GM12892 (cell line): ENCODE results near the gene EMX2.

Experiments
- DNase-seq: peaks from one replicate; pipeline ENCODE4 v3.0.0; 2011; ENCODE audit not compliant: insufficient read length
- FAIRE-seq: peaks from 2 replicates; lab custom pipeline; 2011; peaks lifted over from hg19 to GRCh38; lab: Jason Lieb, UNC
- POLR2A ChIP-seq: IDR thresholded peaks from 2 replicates; pipeline ENCODE4 v1.6.1; 2011; ENCODE audit warnings: low read depth, low read length, control low read depth
- POLR2AphosphoS5 ChIP-seq: IDR thresholded peaks from 2 replicates; pipeline ENCODE4 v1.6.1; 2011; ENCODE audit warnings: low read depth, low read length, control low read depth
- TAF1 ChIP-seq: IDR thresholded peaks from 2 replicates; pipeline ENCODE4 v1.6.1; 2011; ENCODE audit warnings: low read depth, mild to moderate bottlenecking, control low read depth, low read length, borderline replicate concordance

EMX2 gene

DNA sequence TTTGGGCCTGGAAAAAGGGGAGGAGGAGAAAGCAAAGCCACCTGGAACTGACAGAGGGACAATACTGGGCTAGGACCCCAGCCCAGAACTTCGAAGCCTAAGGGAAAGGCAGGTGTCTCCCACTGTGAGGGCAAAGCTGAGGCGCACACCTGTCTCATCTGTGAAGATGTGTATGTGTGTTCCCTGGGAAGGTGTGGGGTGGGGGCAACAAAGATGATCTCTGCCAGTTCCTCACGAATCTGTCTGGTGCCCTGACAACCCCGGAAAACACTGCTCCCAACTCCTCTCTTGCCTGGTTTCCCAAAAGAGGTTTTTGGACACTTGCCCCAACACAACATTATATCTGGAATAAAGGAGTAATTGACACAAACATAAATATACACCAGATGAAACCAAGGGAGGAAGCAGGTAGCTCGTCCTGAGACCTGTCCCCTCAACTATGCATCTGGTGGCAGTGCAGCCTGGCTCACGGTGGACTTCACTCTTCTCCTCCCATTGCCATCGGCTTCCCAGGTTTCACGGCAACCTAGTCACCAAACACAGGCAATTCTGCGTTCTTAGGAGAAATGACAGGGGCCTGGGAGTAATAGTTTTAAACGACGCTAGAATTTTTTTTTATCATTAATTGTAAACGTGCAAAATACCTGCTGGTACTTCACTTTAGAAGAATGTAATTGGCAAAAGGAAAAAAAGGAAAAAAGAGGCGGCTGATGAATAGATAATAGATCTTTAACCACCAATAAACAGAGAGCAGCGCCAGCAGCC lies 1.7 kb upstream of the EMX2 start:
- DNase-seq (no peak), FAIRE-seq (no peak)
- TF ChIP-seq TAF1: no peak
- no peak for TF ChIP-seq POLR2A
- TF ChIP-seq POLR2AphosphoS5: no peak

DNA sequence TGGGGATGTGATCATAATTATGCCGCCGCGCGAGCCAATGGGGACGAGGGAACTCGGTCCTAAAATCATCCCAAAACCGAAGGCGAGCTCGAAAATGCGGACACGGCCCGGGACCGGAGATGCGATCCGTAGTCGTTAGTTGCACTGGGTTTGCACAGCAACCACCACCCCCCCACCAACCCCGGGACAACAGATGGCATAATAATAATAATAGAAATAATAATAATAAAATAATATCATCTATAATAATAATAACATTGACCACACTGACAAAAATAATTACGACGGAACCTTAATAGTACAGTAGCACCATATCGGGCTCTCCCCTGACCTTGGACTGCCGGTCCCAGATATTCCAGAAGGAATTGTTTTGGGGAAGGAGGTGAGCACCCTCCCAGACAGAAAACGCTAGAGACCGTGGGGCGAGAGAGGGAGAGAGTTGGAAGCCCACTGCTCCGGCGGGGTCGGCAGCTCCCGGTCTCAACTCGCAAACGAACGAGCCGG lies 1.1 kb upstream of the EMX2 start:
- FAIRE-seq (no peak), DNase-seq (no peak)
- TF ChIP-seq POLR2A (no peak), POLR2AphosphoS5 (no peak), TAF1 (no peak)

DNA sequence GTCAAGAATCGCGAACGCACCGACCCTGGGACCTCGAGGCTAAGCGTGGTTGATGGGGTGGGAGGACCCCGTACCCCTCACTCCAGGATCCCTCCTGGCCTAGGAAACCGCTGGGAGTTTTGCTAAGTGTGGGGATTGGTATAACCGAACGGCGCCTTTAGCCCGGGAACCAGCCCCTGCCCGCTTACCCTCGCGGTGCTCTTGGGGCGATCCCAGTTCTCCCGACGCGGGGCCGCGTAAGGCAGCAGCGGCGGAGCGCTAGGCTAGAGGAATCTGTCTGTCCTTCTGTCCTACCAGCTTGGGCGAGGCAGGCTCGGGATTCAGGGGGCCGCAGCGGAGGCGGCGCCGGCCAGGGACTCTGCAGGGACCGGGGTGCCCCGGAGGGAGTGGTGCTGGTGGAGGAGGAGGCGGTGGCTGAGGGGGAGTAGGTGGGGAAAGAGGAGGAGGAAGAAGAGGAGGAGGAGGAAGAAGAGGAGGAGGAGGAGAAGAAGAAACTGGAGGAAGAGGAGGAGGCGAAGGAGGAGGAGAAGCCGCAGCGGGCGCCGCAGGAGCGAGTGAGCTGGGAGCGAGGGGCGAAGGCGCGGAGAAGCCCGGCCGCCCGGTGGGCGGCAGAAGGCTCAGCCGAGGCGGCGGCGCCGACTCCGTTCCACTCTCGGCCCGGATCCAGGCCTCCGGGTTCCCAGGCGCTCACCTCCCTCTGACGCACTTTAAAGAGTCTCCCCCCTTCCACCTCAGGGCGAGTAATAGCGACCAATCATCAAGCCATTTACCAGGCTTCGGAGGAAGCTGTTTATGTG lies 439 bp upstream of the EMX2 start:
- DNase-seq (no peak), FAIRE-seq (no peak)
- TF ChIP-seq POLR2A (no peak), POLR2AphosphoS5 (no peak), TAF1 (no peak)

DNA sequence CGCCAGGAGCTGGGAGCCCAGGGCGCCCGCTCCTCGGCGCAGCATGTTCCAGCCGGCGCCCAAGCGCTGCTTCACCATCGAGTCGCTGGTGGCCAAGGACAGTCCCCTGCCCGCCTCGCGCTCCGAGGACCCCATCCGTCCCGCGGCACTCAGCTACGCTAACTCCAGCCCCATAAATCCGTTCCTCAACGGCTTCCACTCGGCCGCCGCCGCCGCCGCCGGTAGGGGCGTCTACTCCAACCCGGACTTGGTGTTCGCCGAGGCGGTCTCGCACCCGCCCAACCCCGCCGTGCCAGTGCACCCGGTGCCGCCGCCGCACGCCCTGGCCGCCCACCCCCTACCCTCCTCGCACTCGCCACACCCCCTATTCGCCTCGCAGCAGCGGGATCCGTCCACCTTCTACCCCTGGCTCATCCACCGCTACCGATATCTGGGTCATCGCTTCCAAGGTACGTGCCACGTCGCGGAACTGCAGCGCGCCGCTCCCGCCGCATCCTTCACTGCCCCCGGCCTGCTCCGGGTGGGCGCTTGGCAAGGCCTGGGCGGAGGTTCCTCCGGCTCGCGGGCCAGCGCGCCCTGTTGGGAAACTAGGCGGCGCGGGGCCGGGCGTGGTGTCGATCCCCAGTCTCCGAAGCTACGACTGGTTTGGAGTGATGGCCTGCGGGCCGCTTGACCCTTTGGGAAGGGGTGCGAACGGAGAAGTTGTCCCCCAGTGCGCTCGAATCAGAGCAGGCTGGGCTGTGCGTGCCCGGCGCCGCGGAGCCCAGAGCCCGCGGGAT lies 868 bp downstream of the EMX2 start:
- no peak for TF ChIP-seq TAF1
- no peak for TF ChIP-seq POLR2AphosphoS5
- no peak for TF ChIP-seq POLR2A
- FAIRE-seq (no peak), DNase-seq (no peak)

DNA sequence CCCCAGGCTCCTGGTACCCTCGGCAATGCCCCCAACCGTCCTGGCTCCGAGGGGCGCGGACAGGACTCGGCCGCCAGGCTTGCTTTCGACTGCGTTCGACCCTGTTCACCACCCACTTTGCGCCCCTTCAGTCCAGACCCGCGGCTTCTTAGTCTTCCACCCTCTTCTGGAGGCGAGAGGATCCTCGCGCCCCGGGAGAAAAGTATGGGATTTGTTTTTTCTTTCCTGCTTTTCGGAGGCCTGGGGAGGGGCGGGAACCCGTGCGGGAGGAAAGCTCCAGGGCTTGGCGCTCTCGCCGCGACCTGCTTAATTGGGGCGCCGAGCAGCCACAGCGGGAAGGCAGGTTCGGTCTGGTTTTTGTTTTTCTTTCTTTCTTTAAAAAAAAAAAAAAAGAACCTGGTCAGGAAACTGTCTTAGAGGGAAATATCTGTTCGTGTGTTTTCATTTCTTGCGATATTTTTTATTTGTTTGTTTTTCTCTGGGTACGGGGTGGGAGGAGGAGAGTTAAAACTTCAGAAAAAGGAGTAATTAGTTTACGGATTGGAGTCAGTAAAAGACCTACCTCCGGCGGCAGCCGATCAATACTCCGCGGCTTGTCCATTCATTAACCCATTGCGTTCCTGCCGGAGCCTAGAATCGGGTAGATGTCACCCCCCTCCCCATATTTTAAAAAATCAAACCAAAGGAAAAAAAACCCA lies 1.6 kb downstream of the EMX2 start:
- FAIRE-seq (no peak), DNase-seq (no peak)
- TF ChIP-seq POLR2A (no peak), TAF1 (no peak)

DNA sequence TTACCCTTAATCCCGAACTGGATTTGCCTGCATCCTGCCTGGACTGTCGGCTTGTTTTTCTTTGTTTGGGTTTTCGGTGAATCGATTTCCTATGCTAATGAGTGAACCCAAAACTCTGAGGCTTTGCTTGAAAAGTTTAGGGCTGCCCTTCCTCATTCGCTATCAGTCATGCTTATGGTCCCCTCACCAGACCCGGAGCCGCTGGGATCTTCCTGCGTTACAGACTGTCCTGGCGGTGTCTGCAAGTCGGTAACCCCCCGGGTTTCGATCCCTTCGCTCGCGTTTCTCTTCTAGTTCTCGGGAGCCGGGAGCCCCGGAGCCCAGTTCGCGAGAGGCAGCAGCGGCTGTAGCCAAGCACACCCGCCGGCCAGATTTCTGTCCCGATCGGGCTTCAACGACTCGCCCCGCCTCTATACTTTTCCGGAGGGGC lies 2.2 kb downstream of the EMX2 start:
- no peak for FAIRE-seq
- DNase-seq: no peak
- TF ChIP-seq POLR2AphosphoS5: no peak
- no peak for TF ChIP-seq POLR2A
- no peak for TF ChIP-seq TAF1

DNA sequence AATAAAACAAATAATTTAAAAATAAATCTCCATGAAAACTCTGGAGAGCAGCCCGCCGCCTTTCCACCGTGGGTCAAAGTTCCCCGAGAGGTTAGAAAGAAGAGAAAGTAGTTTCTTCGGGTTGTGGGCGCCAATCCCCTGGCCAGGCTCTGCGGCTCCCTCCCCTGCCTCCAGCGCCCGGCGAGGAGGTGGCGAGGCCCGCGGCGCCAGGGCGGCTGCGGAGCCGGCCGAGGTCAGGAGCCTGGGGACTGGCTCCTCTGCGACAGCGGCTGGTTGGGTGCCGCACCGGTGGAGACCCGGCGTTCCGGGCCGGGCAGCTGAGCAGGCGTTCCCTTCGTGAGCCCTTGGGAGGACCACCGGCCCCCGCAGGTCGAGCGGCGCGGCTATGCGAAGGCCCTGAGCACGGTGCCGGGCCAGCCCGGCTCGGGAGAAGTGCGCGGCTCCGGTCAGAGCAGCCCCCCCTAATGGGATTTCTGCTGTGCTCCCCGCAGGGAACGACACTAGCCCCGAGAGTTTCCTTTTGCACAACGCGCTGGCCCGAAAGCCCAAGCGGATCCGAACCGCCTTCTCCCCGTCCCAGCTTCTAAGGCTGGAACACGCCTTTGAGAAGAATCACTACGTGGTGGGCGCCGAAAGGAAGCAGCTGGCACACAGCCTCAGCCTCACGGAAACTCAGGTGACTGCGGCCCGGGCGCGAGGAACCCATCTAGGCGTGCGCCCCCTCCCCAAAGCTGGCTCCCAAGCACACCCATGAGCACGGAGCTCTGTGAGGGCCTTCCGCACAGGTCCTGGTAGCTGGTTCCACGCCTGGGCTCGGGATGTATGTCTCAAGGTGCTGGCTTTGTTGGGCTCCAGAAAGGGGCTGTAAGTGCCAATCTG lies 2.8 kb downstream of the EMX2 start:
- FAIRE-seq (no peak), DNase-seq (no peak)
- TF ChIP-seq TAF1 (no peak), POLR2A (no peak), POLR2AphosphoS5 (no peak)

DNA sequence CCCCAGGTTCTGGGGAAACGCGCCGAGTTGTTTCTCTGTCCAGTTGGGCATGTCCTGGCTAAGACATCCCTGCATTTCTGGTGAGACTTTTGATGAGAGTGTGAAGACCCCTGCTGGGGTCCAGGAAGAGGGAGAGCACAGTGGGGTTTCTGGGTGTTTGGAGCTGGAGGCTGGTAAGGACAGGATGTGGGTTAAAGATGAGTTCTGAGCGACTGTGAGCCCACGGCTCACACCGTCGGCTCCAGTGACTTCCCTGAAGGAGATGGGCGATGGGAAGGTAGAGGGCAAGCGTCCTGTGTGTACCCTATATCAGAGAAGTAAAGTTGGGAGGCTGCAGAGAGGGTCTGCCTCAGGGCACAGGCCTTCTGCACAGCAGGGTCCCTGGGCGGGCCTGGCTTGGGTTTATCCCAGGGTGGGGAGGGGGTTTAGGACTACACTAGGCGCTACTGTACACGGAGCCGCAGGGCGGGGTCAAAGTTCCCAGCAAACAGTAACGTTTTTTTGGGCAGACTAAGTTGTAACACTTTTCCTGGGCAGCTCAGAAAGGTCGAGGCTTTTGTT lies 3.6 kb downstream of the EMX2 start:
- TF ChIP-seq POLR2A (no peak), POLR2AphosphoS5 (no peak), TAF1 (no peak)
- FAIRE-seq (no peak), DNase-seq (no peak)

DNA sequence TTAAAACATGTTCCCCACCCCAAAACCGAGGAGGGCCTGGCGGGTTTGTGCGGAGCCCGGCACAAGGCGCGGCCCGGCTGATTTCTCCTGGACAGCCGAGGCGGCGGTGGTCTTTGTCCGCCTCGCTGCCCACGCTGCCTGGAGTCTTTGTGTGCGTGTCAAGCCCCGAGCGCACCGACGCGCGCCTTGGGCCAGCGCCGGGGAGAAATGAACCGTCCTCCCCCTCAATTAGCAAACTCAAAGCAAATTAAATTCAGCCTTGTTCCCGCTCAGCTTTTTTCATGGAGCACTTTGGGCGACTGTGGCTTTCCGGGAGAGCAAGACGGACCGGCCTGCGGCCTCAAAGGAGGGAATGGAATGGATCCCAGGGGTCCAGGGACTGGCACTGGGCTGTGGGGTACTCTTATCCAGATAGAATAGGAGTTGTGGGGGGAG lies 4.1 kb downstream of the EMX2 start:
- TF ChIP-seq TAF1 (no peak), POLR2A (no peak), POLR2AphosphoS5 (no peak)
- FAIRE-seq (no peak), DNase-seq (no peak)
